Fibroblast of lung (primary cell): Measurements from ENCODE around the gene CAPN3.
"Not testable (repeated sequence)": the region's sequence is repeated elsewhere in the genome, so short reads cannot be mapped to it uniquely, and the experiment has no call there.

ENCODE experiments used
- EZH2 ChIP-seq: IDR thresholded peaks from 2 replicates; pipeline ENCODE4 v1.5.1; 2012; ENCODE audit warnings: low read length, control low read depth, mild to moderate bottlenecking; ENCODE audit errors: missing control alignments
- TF ChIP-seq, protein P1 (sequence below), 2 donors: IDR thresholded peaks in 1 of 2; conservative IDR thresholded peaks in 1 of 2; 1 replicate in 1 of 2; 2 replicates in 1 of 2; pipeline ENCODE4 v1.5.1; 2011 to 2012; ENCODE audit warnings: low read length in 2 of 2, control low read depth in 1 of 2, inconsistent platforms in 1 of 2, low read depth in 1 of 2, mild to moderate bottlenecking in 1 of 2

DNA sequence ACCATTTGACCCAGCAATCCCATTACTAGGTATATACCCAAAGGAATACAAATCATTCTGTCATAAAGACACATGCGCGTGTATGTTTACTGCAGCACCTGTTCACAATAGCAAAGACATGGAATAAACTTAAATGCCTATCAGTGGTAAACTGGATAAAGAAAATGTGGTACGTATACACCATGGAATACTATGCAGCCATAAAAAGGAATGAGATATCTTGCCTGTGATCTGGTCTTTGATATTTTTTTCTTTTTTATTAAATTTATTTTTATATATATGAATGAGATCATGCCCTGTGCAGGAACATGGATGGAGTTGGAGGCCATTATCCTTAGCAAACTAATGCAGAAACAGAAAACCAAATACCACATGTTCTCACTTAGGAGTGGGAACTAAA is 22.2 kb upstream of the CAPN3 start:
- TF ChIP-seq, protein P1, sequence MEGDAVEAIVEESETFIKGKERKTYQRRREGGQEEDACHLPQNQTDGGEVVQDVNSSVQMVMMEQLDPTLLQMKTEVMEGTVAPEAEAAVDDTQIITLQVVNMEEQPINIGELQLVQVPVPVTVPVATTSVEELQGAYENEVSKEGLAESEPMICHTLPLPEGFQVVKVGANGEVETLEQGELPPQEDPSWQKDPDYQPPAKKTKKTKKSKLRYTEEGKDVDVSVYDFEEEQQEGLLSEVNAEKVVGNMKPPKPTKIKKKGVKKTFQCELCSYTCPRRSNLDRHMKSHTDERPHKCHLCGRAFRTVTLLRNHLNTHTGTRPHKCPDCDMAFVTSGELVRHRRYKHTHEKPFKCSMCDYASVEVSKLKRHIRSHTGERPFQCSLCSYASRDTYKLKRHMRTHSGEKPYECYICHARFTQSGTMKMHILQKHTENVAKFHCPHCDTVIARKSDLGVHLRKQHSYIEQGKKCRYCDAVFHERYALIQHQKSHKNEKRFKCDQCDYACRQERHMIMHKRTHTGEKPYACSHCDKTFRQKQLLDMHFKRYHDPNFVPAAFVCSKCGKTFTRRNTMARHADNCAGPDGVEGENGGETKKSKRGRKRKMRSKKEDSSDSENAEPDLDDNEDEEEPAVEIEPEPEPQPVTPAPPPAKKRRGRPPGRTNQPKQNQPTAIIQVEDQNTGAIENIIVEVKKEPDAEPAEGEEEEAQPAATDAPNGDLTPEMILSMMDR (conservative IDR thresholded peaks at IDR 0.05 in 1 of 2, IDR thresholded peaks at IDR 0.05 in 1 of 2; ENCODE audit: low read depth in 1 of 2, low read length in 2 of 2): not testable (repeated sequence)
- TF ChIP-seq EZH2: not testable (repeated sequence)
